A673 (cell line): Measurements from ENCODE around the gene ZSWIM6.

Experiments
- EZH2 ChIP-seq: fragments of 200-600 bp; sonication (generic); IDR thresholded peaks from 2 replicates; pipeline ENCODE4 v1.6.1; 2017; ENCODE audit warnings: borderline replicate concordance, low read depth, mild to moderate bottlenecking, mixed read lengths, antibody characterized with exemption, low read length; ENCODE audit not compliant: poor library complexity, severe bottlenecking
- TF ChIP-seq, protein P1 (sequence below): fragments of 300-800, 200-600 bp; sonication (generic); conservative IDR thresholded peaks from 2 replicates; pipeline ENCODE4 v1.5.1; 2017; ENCODE audit warnings: low read depth, mild to moderate bottlenecking, antibody characterized with exemption, low read length, moderate library complexity, mixed read lengths

DNA sequence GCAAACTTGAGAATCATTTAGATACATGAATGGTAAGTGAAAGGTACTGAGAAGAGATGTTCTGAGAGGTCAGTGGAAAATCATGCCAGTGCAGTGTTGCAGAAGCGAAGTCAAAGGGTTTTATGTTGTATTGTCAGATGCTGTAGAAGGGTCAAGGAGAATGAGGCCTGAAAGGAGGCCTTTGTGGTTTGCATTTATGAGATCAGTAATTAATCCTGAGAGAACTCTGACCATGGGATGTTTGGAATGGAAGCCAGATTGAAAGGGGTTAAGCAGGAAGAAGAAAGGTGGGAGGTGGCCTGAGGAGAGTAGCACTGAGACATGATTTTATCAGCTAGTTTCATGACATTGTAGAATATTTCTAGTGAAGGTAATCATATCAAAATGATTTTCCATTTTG, 97.8 kb downstream of the ZSWIM6 start:
- TF ChIP-seq, protein P1, sequence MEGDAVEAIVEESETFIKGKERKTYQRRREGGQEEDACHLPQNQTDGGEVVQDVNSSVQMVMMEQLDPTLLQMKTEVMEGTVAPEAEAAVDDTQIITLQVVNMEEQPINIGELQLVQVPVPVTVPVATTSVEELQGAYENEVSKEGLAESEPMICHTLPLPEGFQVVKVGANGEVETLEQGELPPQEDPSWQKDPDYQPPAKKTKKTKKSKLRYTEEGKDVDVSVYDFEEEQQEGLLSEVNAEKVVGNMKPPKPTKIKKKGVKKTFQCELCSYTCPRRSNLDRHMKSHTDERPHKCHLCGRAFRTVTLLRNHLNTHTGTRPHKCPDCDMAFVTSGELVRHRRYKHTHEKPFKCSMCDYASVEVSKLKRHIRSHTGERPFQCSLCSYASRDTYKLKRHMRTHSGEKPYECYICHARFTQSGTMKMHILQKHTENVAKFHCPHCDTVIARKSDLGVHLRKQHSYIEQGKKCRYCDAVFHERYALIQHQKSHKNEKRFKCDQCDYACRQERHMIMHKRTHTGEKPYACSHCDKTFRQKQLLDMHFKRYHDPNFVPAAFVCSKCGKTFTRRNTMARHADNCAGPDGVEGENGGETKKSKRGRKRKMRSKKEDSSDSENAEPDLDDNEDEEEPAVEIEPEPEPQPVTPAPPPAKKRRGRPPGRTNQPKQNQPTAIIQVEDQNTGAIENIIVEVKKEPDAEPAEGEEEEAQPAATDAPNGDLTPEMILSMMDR = no peak
- TF ChIP-seq EZH2 = no peak
